ENCODE data around the gene CEP290.
"Not testable (repeated sequence)": the region's sequence is repeated elsewhere in the genome, so short reads cannot be mapped to it uniquely, and the experiment has no call there.

The CEP290 gene

DNA sequence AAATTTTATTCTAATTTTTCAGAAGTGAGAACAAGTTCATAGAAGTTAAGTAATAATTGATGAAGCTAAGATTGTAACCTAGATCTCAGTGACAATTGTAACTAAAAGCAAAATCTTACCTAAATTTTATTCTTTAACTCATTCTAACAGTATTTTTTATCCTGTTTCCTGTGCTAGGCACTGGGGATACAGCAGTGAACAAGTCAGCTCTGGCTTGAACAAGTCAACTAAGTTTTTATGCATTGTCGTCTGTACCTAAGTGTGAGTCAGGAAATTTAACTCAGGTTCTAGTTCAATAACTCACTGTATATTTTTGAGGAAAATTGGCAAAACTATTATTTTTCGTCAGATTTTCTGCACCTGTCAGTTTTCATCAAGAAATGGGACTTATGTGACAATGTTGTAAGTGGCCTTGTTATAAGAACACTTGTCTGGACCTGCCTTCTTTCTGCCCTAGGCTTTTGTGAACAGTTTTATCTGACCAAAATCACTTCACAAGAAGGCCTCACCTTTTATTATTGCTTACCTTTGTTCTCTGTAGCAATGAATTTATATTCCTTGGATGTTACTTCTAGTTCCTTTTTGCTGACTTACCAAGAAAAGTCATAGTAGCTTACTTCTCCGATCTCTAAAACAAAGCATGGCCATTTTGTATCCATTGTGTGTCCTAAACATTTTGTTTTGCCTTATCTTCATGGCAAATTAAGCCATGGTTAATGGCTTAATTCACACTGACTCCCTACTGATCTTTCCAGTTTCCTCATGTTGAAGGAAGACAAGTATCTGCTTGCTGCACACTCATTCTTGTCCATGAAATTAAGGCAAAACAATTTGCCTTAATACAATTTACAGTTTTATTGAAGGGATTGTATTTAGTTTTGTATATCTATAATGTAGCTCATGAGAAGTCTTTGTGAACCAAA lies 2.9 kb upstream of the CEP290 start:
- DNase-seq: no peak

DNA sequence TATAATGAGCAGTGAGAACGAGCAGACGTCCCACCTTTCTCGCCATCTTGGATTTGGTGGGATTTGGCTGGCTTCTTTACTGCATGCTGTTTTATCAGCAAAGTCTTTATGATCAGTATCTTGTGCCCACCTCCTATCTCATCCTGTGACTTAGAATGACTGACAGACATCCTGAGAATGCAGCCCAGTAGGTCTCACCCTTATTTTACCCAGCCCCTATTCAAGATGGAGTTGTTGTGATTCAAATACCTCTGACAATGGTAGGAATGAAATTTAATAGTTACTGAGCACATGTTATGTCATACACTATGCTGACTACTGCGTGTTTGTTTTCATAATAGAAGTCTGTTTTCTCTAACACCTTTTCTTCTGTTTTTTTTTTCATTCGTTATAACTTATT lies 2.1 kb upstream of the CEP290 start:
- DNase-seq: no peak

DNA sequence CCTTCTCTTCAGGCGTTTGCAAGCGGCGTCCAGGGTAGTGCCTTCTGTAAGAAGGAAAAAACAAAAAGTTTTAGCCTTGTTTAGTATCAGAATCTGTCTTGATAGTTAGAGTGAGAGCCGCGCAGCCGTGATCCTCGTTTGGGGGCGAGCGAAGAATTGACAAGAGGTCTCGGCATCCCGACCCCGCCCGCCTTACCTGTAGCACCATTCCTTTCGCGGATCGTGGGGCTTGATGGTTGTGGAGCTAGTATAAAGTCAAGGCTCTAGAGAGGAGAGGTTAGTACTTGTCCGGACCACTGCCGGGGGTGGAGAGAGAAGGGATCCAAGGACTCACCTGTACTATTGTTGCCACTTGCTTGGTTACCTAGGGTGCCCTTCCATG lies 713 bp upstream of the CEP290 start:
- peak; percentile 11 for DNase-seq

DNA sequence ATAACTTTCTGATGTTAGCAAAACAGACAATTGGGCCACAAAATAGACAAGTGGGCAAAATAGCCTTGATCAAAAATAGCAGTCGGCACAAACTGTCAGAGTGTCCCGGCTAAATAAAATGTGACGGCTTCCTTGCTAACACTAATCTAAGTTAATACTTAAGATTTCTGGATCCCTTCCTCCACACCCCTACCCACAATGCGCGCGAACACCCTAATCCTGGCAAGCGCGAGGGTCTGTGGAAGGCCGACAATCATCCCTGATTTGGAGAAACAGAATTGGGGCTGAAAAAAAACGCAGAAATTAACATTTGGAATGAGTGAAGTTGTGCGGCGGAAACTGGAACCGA lies 489 bp downstream of the CEP290 start:
- no peak for DNase-seq

DNA sequence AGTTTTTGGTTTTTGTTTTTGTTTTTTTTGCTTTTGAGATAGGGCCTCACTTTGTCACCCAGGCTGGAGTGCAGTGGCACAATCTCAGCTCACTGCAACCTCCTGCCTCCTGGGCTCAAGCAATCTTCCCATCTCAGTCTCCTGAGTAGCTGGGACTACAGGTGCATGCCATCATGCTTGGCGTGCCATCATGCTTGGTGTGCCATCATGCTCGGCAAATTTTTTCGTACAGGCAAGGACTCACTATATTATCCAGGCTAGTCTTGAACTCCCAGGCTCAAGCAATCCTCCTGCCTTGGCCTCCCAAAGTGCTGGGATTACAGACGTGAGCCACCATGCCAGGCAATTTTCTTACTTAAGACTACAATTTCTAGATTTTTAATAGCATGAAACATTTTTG lies 2.2 kb downstream of the CEP290 start:
- not testable (repeated sequence) for DNase-seq

DNA sequence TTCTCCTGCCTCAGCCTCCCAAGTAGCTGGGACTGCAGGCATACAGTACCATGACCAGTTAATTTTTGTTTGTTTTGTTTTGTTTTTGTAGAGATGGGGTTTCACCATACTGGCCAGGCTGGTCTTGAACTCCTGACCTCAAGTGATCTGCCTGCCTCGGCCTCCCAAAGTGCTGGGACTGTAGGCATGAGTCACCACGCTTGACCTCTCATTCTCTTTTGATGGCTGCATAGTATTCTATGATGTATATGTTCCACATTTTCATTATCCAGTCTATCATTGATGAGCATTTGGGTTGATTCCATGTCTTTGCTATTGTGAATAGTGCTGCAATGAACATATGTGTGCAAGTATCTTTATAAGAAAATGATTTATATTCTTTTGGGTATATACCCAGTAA lies 8.7 kb downstream of the CEP290 start:
- DNase-seq: not testable (repeated sequence)

DNA sequence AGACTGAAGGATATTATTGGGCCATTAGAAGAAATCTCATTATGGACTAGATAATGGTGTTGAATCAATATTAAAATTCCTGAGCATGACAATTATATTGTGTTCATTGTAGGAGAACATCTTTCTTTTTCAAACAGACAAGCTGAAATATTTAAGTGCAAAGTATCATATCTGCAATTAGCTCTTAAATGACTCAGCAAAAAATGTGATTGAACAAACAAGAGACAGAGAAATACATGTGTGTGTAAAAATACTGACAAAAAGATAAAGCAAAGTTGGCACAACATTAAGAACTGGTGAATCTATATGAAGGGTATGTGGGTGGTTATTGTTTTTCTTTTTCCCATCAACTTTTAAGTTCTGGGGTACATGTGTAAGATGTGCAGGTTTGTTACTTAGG lies 9.5 kb downstream of the CEP290 start:
- DNase-seq: no peak

DNA sequence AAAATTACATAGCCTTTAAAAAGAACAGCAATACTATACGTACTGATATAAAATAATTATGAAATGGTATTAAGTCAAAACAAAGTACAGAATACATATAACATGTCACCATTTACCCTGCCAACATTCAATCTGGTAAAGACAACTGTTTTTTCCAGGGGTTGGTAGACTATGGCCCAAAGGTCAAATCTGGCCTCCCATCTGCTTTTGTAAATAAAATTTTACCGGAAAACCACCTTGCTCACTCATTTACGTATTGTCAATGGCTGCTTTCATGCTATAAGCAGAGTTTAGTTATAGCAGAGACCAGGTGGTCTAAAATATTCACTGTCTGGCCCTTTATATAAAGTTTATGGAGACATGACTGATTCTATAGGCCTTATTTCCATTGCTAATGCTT lies 14.0 kb downstream of the CEP290 start:
- DNase-seq: no peak

DNA sequence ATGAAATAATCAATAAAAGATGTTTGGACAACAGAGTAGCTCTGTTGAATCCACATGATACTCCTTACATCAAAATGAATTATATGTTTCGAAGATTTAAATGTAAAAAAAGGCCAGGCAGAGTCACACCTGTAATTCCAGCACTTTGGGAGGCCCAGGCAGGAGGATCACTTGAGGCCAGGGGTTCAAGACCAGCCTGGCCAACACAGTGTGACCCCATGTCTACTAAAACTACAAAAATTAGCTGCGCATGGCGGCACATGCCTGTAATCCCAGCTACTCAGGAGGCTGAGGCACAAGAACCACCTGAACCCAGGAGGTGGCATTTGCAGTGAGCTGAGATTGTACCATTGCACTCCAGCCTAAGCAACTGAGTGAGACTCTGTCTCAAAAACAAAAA lies 14.8 kb downstream of the CEP290 start:
- DNase-seq: no peak

DNA sequence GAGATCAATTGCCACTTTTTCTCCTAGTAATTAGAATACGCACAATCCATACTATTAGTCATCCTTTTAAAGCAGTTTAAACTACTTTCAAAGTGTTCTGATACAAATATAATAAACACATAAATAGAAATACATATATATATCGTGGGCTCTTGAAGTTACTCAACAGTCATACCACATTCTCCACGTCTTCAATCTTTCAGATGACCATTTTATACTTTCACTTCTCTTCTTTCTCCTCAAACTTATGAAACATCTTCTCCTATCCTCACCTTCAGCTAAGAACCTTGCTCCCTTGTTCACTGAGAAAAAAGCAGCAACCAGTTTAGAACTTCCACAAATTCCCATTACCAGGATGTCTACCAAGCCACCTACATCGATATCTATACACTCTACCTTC lies 19.2 kb downstream of the CEP290 start:
- DNase-seq: no peak

DNA sequence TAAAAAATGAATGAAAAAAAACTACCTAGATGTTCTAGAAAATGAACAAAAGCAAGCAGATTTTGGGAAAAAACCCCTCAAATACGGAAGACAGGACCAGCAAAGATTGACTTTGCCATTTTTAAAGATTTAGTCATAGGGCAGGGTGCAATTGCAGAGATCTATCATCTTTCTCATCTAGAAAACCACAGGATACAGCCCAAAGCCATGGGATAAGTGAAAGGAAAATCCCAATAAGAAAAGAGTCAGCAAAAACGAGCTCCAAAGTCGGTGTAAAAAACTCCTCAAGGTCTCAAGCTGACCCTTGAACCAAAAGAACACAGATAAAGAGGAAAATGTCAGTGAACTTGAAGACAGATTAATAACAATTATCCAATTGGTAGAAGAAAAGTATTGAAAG lies 28.0 kb downstream of the CEP290 start:
- no peak for DNase-seq

DNA sequence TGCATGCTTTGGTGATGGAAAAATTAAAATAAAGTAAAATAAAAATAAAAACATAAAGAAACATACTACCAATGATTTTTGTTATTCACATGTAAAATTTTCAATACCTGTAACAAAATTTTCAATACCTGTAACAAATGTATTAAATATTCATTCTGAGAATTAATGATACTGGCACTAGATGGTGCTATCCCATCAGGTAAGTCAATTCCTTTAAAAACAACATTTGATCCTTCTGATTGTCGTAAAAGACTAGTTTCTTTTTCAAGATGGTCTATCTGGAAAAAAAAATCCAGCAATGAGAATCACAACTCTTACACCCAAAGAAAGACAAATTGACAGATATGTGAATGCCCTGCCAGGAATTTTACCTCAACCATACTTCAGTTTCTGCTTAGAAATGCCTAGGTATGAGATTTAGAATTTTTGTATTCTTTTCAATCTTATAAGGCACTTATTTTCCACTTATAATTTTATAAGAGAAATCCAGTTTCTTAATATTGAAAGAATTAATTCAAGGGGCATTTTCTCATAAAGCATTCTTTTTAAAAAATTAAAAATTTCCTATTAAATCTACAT lies 30.7 kb downstream of the CEP290 start:
- no peak for DNase-seq

DNA sequence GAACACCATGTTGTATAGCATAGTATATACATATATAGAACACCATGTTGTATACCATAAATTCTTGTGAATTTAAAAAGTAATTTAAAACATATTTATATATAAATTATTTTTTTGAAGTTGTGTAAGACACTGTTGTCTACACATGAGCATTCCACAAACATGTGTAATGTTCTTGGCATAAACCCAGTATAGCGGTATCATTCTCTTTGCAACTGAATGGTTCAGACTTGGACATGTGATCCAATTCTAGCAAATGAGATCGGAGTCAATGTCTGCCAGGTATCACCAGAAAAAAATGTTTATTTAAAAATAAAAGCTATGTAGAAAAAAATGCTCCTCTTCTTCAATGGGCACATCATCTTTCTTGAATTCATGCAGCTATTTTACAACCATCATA lies 33.9 kb downstream of the CEP290 start:
- DNase-seq: no peak

DNA sequence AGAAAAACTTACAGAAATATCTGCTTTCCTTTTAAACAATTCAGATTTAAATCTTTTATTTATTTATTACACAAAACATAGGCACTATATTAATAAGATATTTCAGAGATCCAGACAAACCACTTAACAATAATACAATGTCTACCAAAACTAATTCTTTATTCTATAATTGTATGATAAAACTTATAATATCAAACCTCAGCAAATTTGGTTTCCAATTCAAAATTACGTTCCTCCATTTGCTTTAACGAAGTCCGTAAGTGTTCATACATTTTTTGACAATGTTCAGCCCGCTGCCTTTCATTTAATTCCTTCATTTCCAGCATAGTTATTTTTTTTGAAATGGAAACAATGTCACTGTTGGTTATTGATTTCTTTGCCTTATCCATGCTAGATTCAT lies 48.3 kb downstream of the CEP290 start:
- no peak for DNase-seq

DNA sequence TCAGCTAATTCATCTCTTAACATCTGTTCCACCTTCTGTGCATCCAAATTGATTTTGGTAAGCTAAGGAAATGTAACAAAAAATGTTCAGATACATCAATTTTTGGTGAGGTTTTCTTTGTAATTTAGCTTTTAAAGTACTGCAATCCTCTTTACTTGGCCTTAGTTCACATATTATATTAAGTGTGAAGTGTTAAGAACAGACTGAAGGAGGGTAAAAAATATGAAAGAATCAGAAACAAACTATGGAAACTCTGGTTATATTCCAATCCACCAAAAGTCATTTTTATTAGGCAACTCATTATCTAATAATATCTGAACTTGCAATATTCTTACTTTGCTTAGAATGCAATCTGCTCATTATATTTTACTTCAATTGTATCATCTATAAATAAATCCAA lies 49.1 kb downstream of the CEP290 start:
- DNase-seq: no peak

DNA sequence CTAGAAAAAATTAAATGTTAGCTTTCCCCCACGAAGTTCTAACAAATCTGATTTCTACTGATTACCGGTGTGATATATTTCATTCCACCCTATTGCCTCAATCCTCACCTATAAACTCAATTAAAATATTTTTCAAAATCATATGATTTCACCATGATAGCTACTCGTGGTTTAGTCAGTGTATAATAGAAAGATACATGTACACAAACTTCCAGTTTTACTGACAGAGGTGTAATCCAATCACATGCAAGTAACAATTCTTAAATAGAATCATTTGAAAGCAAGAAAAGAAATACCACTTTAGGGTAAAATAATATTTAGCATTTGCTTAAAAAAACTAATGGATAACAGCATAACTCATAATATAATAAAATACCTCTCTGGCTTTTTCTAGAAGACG lies 57.7 kb downstream of the CEP290 start:
- no peak for DNase-seq

DNA sequence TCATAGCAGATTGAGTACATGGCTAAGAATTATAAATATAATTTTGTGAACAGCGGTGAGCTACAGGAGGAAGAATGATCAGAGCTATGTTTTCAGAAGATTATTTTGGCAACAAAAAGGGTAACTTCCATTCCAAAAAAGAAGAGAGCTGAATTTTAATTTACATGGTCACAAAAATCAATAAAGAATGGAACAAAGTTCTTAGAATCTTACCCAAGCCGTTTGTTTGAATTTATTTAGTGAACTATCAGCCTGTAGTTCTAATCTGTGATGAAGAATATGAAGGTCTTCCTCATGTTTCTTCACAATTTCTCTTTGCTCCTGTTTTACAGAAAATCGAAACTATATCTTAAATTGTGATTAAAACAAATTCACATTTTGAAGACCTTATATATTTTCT lies 58.3 kb downstream of the CEP290 start:
- no peak for DNase-seq

DNA sequence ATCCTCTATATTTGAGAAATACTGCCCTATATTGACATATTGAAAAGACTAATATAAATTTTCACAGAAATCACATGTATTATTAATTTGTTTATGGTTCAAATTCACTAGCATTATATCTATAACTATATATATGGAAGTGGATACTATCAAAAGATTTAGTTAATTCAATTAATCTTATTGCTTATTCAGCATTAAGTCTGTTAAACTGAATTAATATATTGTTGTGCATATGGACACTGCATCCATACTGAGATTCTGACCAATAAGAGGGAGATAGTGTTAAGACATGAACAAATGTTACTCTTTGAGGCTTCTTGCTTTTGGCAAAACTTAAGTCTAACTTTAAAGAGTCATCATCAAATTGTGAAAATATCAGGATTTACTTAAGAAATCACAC lies 60.6 kb downstream of the CEP290 start:
- no peak for DNase-seq

DNA sequence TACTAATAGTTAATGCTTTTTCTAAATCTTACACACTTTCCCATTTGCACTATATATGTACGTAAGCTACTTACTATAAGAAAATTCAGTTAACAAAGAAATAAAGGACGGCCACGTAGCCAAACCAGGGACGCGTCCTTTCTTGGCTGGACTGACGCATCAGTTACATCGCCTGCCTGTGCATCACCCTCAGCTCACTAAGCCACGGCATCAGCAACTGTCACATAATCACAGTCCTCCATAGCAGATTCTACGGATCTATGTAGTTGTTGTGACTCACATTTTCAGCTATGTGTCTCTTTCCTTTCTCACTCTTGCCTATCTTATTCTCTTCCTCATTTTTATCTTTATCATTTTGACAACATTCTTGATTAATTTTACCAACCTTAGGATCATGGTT lies 74.6 kb downstream of the CEP290 start:
- DNase-seq: no peak

DNA sequence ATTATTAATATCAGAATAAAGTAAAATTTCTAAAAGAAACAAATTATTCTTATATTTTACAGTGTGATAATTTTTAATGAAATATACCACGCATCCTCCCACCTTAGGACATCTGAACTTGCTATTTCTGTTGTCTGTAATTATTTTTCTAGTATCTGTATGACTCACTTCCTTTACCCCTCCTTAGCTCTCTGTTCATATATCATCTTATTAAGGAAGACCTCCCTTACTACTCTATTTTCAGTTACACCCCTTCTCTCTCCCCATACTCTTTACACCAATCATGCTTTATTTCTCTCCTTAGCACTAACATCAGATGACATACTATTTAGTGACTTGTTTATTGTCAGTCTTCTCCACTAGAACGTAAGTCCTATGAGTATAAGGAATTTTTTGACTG lies 78.5 kb downstream of the CEP290 start:
- no peak for DNase-seq

DNA sequence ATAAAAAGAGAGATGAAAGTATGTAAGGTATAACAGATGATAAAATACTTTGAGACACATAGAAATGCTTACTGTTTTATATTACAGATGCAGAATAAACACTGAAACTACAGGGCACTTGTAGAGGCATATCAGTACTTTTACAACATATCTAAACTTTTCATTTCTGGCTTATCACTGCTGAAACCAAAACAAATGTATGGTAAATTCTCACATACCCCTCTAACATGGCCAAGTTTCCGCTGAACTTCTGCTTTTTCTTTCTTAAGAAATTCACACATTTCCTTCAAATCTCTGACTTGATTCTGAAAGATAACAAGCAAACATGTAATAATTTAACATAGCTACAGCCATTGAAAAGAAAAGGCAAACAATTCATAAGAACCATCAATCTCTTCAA lies 79.4 kb downstream of the CEP290 start:
- DNase-seq: no peak

DNA sequence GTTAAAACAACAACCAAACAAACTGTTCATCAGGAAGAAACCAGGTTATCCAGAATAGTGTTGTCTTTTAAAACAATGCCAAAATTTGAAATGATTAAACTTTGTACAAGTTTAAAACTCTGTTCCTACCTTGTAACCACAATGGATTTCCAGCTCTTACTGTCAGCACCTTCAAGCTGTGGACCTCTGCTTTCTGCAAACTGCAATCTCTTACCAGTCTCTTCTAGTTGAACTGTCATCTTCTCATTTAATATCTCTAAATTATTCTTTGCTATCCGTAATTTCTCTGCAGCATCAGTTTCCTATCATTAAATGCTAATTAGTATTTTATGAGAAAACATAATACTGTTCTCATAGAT lies 83.2 kb downstream of the CEP290 start:
- no peak for DNase-seq

DNA sequence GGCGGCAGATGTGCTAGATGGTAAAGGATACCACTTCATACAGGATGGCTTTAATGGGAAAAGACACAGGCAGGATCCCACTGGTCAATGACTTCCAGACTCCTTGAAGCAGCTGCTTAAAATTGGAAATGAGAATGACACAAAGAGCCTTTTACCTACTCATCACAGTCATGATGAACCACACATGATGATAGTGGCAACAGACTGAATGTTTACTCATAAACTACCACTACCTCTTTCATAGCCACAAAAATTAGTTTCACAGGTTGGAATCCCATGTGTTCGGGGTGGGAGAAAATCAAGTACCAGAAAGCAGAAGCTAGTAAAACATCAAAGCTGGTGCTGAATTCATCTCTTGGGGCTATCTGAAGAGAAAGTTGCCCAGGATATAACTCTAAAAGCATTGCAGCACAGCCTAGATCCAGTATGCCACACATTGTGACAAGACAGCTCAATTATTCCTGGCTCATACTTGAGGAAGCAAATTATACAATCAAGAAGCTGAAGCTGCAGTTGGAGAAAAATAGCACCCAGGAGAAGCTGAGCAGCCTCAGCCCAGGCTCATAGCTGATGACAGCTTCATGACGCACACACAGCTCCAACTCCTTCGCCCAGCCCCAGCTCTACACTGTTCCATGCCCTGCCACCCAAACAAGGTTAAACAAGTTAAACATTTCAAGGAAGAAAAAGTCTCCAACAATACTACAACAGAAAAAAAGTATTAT lies 83.7 kb downstream of the CEP290 start:
- no peak for DNase-seq

DNA sequence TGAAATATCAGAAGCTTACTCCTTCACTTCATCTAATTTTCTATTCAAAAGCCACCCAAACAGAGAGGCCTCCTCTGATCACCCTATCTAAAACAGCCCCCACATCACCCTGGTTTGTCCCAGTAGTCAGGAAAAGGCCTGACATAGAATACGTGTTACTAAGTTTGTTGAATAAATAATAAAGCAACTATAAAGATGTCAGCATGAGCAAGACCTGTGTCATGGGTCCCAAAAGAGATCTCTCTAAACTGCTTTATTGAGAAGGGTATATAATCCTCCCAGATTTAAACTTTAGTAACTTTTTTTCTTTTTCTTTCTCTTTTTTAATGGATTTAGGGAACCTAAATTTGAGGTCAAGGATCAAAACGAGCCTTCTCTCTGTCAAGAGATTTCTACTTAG lies 85.3 kb downstream of the CEP290 start:
- no peak for DNase-seq

Data from effector CD4-positive, alpha-beta T cell (primary cell).